GM18502 (cell line): Measurements from ENCODE around the gene PSPH.
A peak's percentile ranks its signal among the peaks of the same experiment; 100 is the strongest.
"Not testable (repeated sequence)": the region's sequence is repeated elsewhere in the genome, so short reads cannot be mapped to it uniquely, and the experiment has no call there.

Experiments
- ATAC-seq: cut with Tn5 transposase; IDR thresholded peaks from one replicate; pipeline ENCODE4 v1.9.1; 2021; ENCODE audit warnings: mild to moderate bottlenecking; ENCODE audit not compliant: unreplicated experiment, poor library complexity

Gene PSPH

GRCh38 chr7:56017015-56017414 lies 34.2 kb downstream of the PSPH start:
- not testable (repeated sequence) for ATAC-seq

GRCh38 chr7:56009695-56010094 lies 41.5 kb downstream of the PSPH start:
- no peak for ATAC-seq

- no peak for ATAC-seq
These were observed 43.4 kb downstream of the PSPH start for GRCh38 chr7:56007891-56008290.

- ATAC-seq, result no peak
These were observed 44.0 kb downstream of the PSPH start for GRCh38 chr7:56007167-56007652.

DNA sequence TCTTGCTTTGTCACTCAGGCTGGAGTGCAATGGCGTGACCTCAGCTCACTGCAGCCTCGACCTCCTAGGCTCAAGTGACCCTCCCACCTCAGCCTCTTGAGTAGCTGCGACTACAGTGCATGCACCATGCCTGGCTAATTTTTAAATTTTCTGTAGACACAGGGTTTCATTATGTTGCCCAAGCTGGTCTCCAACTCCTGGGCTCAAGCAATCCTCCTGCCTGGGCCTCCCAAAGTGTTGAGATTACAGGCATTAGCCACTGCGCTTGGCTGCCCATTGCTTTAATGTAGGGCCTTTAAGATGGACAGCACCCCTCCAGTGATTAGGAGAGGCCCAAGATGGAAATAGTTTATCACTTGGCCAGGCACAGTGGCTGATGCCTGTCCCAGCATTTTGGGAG lies 47.5 kb downstream of the PSPH start:
- ATAC-seq, result no peak

- ATAC-seq, result no peak
These were observed 54.3 kb downstream of the PSPH start for GRCh38 chr7:55996856-55997500.

- ATAC-seq, result no peak
These were observed 58.9 kb downstream of the PSPH start for GRCh38 chr7:55992346-55992745.

DNA sequence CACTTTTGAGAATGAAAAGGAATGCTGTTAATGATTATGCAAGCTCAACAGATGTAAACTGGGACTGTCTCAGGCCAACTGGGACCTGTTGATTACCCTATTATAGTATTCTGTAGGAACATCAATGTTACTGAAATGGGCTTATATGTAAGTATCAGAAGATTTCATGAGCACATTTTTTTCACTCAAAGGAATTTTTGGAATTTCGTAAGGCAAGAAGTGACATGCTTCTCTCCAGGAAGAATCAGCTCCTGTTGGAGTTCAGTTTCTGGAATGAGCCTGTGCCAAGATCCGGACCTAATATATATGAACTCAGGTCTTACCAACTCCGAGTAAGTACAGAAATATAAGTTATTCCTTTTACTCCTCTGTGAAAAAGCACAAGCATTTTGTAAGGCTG lies 67.7 kb downstream of the PSPH start:
- ATAC-seq, result no peak

DNA sequence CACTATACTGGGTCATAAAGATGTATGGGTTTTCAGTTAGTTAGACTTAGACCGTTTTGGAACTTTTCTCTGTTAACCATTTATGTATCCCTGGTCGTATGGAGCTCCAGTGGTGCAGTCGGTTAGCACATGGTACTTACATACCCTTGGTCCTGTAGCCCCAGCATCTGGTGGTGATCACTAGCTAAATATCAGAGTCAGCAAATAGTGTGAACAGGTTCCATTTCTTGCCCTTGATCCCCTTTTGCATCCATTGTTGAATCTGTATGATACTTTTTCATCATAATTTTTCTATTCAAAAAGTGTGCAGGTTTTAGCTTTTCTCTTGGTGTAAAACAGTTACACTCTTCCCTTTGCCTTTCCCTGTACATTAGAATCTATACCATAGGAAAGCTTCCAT lies 71.0 kb downstream of the PSPH start:
- ATAC-seq, result no peak

- ATAC-seq, result no peak
These were observed 73.4 kb downstream of the PSPH start for GRCh38 chr7:55977831-55978230.

DNA sequence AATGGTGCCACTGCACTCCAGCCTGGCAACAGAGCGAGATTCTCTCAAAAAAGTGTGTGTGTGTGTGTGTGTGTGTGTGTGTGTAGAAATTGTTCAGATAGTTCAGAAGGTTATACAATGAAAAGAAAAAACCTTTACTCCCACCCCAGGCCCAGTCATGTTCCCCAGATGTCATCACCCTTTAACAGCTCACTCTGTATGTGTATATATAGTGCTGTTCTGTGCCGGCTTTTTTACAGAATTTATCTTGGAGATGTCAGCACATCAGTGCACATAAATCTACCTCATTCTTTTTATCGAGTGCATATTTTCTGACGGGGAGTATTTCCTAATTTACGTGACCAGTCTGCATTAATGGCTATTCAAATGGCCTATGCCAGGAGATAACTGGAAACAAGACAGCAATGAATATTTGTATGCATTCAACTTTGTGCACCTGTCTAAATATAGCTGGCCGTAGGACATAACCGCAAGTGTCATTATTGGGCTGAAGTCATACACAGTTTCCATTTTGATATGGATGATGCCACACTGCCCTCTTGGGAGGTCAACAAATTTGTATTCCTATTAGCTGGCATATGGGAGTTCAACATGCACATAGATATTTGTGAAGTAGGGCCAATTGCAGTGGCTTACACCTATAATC lies 75.1 kb downstream of the PSPH start:
- ATAC-seq, result no peak

DNA sequence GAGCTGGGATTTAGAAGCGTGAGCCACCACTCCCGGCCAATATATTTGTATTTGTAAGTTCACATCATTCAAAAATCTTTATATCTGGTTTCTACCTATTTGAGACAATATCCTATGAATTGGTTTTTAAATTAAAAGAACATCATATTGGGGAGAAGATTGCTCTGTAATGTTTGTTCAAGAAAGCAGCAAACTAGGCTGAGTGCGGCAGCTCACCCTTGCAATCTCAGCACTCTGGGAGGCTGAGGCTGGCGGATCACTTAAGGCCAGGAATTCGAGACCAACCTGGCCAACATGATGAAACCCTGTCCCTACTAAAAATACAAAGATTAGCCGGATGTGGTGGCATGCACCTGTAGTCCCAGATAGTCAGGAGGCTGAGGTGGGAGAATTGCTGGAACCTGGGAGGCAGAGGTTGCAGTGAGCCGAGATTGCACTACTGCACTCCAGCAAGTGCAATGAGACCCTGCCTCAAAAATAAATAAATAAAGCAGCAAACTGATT lies 77.4 kb downstream of the PSPH start:
- no peak for ATAC-seq

GRCh38 chr7:55970978-55971377 lies 80.3 kb downstream of the PSPH start:
- no peak for ATAC-seq

GRCh38 chr7:55970561-55970960 lies 80.7 kb downstream of the PSPH start:
- ATAC-seq, result no peak

GRCh38 chr7:55969391-55969790 lies 81.9 kb downstream of the PSPH start:
- no peak for ATAC-seq

DNA sequence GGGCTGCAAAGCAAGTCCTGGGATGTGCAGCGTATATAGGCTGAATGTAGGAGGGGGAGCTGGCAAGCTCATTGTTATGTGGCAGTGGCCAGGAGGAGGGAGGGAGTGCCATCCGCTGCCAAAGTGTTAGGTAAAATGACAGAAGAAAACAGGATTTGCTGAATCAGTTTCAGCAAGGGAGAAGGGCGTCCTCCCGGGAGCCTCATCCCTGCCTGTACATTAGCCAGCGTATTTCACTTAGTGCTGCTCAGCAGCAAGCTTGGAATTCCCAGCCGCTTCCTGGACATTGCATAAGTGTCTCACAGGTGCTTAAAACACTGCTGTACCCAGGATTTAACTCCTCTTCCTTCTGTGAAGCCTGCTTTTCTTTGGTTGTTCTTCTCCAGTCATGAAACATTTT lies 84.4 kb downstream of the PSPH start:
- no peak for ATAC-seq

DNA sequence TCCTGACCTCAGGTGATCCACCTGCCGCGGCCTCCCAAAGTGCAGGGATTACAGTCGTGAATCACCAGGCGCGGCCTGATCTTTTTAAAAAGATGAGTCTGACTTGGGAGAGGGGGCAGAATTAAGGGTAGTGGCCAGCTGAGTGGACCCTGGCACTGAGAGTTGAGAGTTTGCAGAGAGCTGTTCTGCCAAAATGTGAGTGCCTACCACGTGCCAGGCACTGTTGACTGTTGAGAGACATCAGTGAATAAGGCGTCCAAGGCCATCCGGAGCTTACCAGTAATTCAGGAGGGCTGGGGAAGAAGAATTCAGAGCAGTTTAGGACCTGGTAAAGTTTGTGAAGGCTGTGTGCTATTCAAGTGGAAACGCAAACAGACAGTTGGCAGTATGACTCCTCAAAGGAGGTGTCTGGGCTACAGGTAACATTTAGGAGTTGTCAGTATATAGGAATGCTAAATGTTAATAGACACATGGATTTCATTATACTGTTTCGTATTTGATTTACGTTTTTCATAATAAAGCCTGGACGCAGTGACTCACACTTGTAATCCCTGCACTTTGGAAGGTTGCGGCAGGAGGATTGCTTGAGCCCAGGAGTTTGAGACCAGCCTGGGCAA lies 85.3 kb downstream of the PSPH start:
- ATAC-seq, result no peak

GRCh38 chr7:55965100-55965470 lies 86.2 kb downstream of the PSPH start:
- ATAC-seq, result no peak

- peak; percentile 85 for ATAC-seq
These were observed 86.8 kb downstream of the PSPH start, which contains the start of gene NIPSNAP2 for GRCh38 chr7:55964261-55965099. NIPSNAP2 (plus strand) TSS chr7:55964585; CDS start chr7:55964610, 25 bp downstream.

DNA sequence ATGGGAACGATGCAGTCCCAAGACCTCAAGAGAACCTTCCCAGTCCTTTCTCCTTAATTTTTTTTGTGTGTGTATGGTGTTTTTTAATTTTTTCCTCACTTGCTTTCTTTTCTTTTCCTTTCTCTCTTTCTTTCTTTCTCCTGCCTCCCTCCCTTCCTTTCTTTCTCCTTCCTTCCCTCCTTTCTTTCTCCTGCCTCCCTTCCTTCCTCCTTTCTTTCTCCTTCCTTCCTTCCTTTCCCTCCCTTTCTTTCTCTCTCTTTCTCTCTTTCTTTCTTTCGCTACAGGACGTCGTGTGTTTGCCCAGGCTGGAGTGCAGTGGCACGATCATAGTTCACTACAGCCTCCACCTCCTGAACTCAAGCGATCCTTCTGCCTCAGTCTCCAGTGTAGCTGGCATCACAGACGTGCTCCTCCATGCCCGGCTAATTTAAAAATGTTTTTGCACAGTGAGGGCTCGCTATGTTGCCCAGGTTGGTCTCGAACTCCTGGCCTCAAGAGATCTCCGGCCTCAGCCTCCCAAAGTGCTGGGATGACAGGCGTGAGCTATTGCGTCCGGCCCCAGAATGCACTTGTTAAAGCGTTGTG lies 87.6 kb downstream of the PSPH start:
- no peak for ATAC-seq
